Measurements from ENCODE around the gene C11orf71.

Gene C11orf71

GRCh38 chr11:114400216-114400914 lies at the start of gene C11orf71, which contains the start of gene RBM7:
C11orf71 (minus strand) TSS chr11:114400511; CDS start chr11:114400331, 180 bp downstream.
RBM7 (plus strand) TSS chr11:114400666; CDS start chr11:114400672, 6 bp downstream.
- peak; percentile 98 for DNase-seq (ENCODE audit: low read depth in 2 of 2)

GRCh38 chr11:114449845-114450244 lies 49.5 kb upstream of the C11orf71 start:
- no peak for DNase-seq (ENCODE audit: low read depth in 2 of 2)

GRCh38 chr11:114448749-114449482 lies 48.6 kb upstream of the C11orf71 start:
- DNase-seq (ENCODE audit: low read depth in 2 of 2) = no peak

GRCh38 chr11:114447892-114448291 lies 47.6 kb upstream of the C11orf71 start:
- peak; percentile 79 to 83 for DNase-seq (ENCODE audit: low read depth in 2 of 2)

GRCh38 chr11:114447444-114447843 lies 47.1 kb upstream of the C11orf71 start:
- no peak for DNase-seq (ENCODE audit: low read depth in 2 of 2)

- DNase-seq (ENCODE audit: low read depth in 2 of 2) = no peak
These were observed 42.2 kb upstream of the C11orf71 start for GRCh38 chr11:114442536-114442935.

GRCh38 chr11:114441921-114442320 lies 41.6 kb upstream of the C11orf71 start:
- no peak for DNase-seq (ENCODE audit: low read depth in 2 of 2)

- no peak for DNase-seq (ENCODE audit: low read depth in 2 of 2)
These were observed 40.9 kb upstream of the C11orf71 start for GRCh38 chr11:114440971-114441763.

- DNase-seq (ENCODE audit: low read depth in 2 of 2) = no peak
These were observed 40.0 kb upstream of the C11orf71 start for GRCh38 chr11:114440121-114440860.

GRCh38 chr11:114439229-114440120 lies 39.2 kb upstream of the C11orf71 start, which contains the start of gene REXO2:
REXO2 (plus strand) TSS chr11:114439467; CDS start chr11:114439529, 62 bp downstream.
- peak; percentile 88 to 90 for DNase-seq (ENCODE audit: low read depth in 2 of 2)

- DNase-seq (ENCODE audit: low read depth in 2 of 2) = no peak
These were observed 38.0 kb upstream of the C11orf71 start for GRCh38 chr11:114438303-114438702.

GRCh38 chr11:114433376-114433775 lies 33.1 kb upstream of the C11orf71 start:
- DNase-seq (ENCODE audit: low read depth in 2 of 2) = no peak

- no peak for DNase-seq (ENCODE audit: low read depth in 2 of 2)
These were observed 32.6 kb upstream of the C11orf71 start for GRCh38 chr11:114432893-114433292.

- DNase-seq (ENCODE audit: low read depth in 2 of 2) = no peak
These were observed 30.0 kb upstream of the C11orf71 start for GRCh38 chr11:114430290-114430689.

- DNase-seq (ENCODE audit: low read depth in 2 of 2) = no peak
These were observed 26.0 kb upstream of the C11orf71 start for GRCh38 chr11:114426280-114426679.

GRCh38 chr11:114416441-114416961 lies 16.2 kb upstream of the C11orf71 start:
- peak in 1 of 2 experiments; percentile 31 for DNase-seq (ENCODE audit: low read depth in 2 of 2)

- DNase-seq (ENCODE audit: low read depth in 2 of 2) = no peak
These were observed 13.6 kb upstream of the C11orf71 start for GRCh38 chr11:114413958-114414357.

- DNase-seq (ENCODE audit: low read depth in 2 of 2) = no peak
These were observed 12.6 kb upstream of the C11orf71 start for GRCh38 chr11:114412946-114413345.

GRCh38 chr11:114401311-114401710 lies 1.0 kb upstream of the C11orf71 start:
- no peak for DNase-seq (ENCODE audit: low read depth in 2 of 2)

- no peak for DNase-seq (ENCODE audit: low read depth in 2 of 2)
These were observed 558 bp upstream of the C11orf71 start for GRCh38 chr11:114400915-114401223.

Measured in fibroblast of skin of left quadriceps (primary cell).